A673 (cell line): ENCODE results near the gene TNFSF10.

Experiments
- CTCF ChIP-seq: fragments of 300-800, 200-600 bp; sonication (generic); conservative IDR thresholded peaks from 2 replicates; pipeline ENCODE4 v1.5.1; 2017; ENCODE audit warnings: low read depth, mild to moderate bottlenecking, antibody characterized with exemption, low read length, moderate library complexity, mixed read lengths
- EZH2 ChIP-seq: fragments of 200-600 bp; sonication (generic); IDR thresholded peaks from 2 replicates; pipeline ENCODE4 v1.6.1; 2017; ENCODE audit warnings: borderline replicate concordance, low read depth, mild to moderate bottlenecking, mixed read lengths, antibody characterized with exemption, low read length; ENCODE audit not compliant: poor library complexity, severe bottlenecking

DNA sequence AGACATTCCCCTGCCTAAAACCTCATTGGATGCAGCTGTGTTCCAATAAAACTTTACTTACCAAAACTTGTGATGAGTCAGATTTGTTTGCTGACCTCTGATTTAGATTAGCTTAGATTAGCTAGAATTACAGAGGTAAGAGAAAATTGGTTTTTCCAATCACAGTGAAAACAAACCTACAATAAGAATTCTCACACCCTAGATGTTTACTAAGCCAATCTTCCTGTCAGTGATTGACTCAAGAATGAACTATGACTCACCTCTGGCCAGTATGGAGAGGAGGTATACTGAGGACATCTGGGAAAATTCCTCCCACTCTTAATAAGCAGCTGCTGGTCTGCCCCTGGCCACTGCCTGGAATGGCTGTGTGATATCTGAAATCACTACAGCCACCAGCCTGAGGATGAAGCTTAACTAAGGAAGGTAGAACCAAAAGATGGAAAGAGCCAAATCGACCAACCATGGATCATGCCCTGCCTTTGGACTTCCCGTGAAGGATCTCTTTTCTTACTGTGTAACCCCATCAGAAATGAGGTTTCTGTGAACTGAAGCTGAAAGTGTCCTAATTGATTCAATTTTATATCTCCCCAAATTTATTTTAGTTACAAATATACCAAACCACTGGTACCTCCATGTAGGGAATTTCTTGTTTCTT, 55.9 kb downstream of the TNFSF10 start:
- TF ChIP-seq CTCF (no peak), EZH2 (no peak)
